NCI-H1048 (cell line): ENCODE measurements around the gene BLMH.

Experiments
- DNase-seq: peaks from one replicate; lab custom pipeline; 2025; lab: John Stamatoyannopoulos, UW

BLMH gene

GRCh38 chr17:30304778-30305177 is 13.0 kb upstream of the BLMH start:
- DNase-seq, result no peak

- DNase-seq, result no peak
These were observed 10.5 kb upstream of the BLMH start for GRCh38 chr17:30302241-30302640.

- DNase-seq, result no peak
These were observed 9.1 kb upstream of the BLMH start for GRCh38 chr17:30300818-30301217.

- no peak for DNase-seq
These were observed 7.3 kb upstream of the BLMH start for GRCh38 chr17:30299000-30299399.

- no peak for DNase-seq
These were observed 6.0 kb upstream of the BLMH start for GRCh38 chr17:30297715-30298114.

GRCh38 chr17:30296499-30297080 is 4.8 kb upstream of the BLMH start:
- no peak for DNase-seq

GRCh38 chr17:30292286-30292858 is 628 bp upstream of the BLMH start:
- no peak for DNase-seq

GRCh38 chr17:30290696-30291542 is 825 bp downstream of the BLMH start:
- DNase-seq, result no peak

- DNase-seq, result no peak
These were observed 1.7 kb downstream of the BLMH start for GRCh38 chr17:30290077-30290476.

GRCh38 chr17:30279156-30279555 is 12.6 kb downstream of the BLMH start:
- DNase-seq, result no peak

- DNase-seq, result no peak
These were observed 13.7 kb downstream of the BLMH start for GRCh38 chr17:30278032-30278431.

- DNase-seq, result no peak
These were observed 15.8 kb downstream of the BLMH start for GRCh38 chr17:30275911-30276310.

GRCh38 chr17:30274887-30275286 is 16.9 kb downstream of the BLMH start:
- no peak for DNase-seq

GRCh38 chr17:30273373-30273772 is 18.4 kb downstream of the BLMH start:
- no peak for DNase-seq

GRCh38 chr17:30271102-30271501 is 20.6 kb downstream of the BLMH start:
- DNase-seq, result no peak

GRCh38 chr17:30267625-30268024 is 24.1 kb downstream of the BLMH start:
- no peak for DNase-seq

- no peak for DNase-seq
These were observed 28.0 kb downstream of the BLMH start for GRCh38 chr17:30263552-30264333.

- DNase-seq, result no peak
These were observed 34.8 kb downstream of the BLMH start for GRCh38 chr17:30256756-30257506.

GRCh38 chr17:30254150-30254549 is 37.6 kb downstream of the BLMH start:
- DNase-seq, result no peak

GRCh38 chr17:30253312-30253711 is 38.4 kb downstream of the BLMH start:
- DNase-seq, result no peak

GRCh38 chr17:30251931-30252330 is 39.8 kb downstream of the BLMH start:
- no peak for DNase-seq

- no peak for DNase-seq
These were observed 42.3 kb downstream of the BLMH start for GRCh38 chr17:30249460-30249859.
